ENCODE data around the gene CGNL1. TPM values are rescaled to one million over a fixed set of nuclear protein-coding genes. Genes with fewer than 3 reads are reported as not detected.

The CGNL1 gene
- total RNA-seq, 2 donors from 2014 or later: 82.6 to 98.0 TPM

DNA sequence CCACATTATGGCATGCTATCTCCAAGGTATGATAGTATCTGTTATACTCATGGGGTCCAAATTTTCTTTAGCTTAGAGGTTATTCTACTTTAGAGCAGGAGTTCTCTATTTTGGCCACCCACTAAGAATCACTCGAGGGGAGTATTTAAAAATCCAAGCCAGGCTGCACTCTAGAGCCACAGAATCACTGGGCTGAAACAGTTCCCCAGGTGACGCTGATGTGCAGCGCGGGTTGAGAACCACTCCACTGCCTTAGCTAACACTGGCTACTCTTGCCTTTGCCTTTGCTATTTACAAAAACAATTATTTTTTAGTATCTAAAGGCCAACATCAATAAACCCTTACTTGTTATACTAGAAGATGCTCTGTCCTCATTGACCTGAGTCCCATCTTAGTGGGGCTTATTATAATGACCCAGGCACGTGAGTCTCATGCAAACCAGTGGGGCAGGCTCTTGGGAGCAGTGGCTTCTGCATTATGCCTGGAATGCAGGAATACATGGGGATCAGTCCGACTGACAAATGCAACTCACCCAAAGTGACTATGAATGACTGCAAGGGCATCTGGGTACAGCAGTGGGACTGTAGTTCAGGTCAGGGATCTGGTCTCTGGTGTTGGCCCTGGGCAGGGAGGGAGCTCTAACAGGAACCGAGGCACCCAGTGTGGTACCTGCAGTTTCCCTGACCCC, 21.7 kb upstream of the CGNL1 start:
- no peaks in the 10 kb centered on the region for H3K36me3 Mint-ChIP-seq (ENCODE audit: low read depth)
- H3K4me3 ChIP-seq (ENCODE audit: low read length): no peak overlapping the region
- H3K9me3 ChIP-seq (ENCODE audit: control insufficient read depth, low read length): no peaks in the 10 kb centered on the region
- TF ChIP-seq, protein P1, sequence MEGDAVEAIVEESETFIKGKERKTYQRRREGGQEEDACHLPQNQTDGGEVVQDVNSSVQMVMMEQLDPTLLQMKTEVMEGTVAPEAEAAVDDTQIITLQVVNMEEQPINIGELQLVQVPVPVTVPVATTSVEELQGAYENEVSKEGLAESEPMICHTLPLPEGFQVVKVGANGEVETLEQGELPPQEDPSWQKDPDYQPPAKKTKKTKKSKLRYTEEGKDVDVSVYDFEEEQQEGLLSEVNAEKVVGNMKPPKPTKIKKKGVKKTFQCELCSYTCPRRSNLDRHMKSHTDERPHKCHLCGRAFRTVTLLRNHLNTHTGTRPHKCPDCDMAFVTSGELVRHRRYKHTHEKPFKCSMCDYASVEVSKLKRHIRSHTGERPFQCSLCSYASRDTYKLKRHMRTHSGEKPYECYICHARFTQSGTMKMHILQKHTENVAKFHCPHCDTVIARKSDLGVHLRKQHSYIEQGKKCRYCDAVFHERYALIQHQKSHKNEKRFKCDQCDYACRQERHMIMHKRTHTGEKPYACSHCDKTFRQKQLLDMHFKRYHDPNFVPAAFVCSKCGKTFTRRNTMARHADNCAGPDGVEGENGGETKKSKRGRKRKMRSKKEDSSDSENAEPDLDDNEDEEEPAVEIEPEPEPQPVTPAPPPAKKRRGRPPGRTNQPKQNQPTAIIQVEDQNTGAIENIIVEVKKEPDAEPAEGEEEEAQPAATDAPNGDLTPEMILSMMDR (conservative IDR thresholded peaks at IDR 0.05): no peak
- no peak overlapping the region for H3K27ac ChIP-seq (ENCODE audit: low read depth, low read length)
- no peaks in the 10 kb centered on the region for H3K9me3 Mint-ChIP-seq
- peak overlapping the region; percentile 69 for H3K27ac Mint-ChIP-seq
- H3K4me1 ChIP-seq (ENCODE audit: control insufficient read depth, insufficient read depth, low read length): peaks cover 4% of the 10 kb centered on the region
- H3K27me3 Mint-ChIP-seq (ENCODE audit: insufficient read depth): no peaks in the 10 kb centered on the region
- DNase-seq: no peak
- no peaks in the 10 kb centered on the region for H3K27me3 ChIP-seq (ENCODE audit: control insufficient read depth, insufficient read depth, low read length, poor library complexity, severe bottlenecking)
- H3K36me3 ChIP-seq (ENCODE audit: control insufficient read depth, insufficient read depth, low read length): no peaks in the 10 kb centered on the region
- H3K4me3 Mint-ChIP-seq: no peak overlapping the region
- peaks cover 21% of the 10 kb centered on the region for H3K4me1 Mint-ChIP-seq
- 79 to 90% methylated on average over 4 to 7 of the region's 7 CpGs for WGBS, 2 experiments (ENCODE audit: insufficient coverage in 1 of 2, insufficient read length in 1 of 2)
- no peak overlapping the region for H3K9ac ChIP-seq (ENCODE audit: extremely low read depth, low read length, poor library complexity, severe bottlenecking)

DNA sequence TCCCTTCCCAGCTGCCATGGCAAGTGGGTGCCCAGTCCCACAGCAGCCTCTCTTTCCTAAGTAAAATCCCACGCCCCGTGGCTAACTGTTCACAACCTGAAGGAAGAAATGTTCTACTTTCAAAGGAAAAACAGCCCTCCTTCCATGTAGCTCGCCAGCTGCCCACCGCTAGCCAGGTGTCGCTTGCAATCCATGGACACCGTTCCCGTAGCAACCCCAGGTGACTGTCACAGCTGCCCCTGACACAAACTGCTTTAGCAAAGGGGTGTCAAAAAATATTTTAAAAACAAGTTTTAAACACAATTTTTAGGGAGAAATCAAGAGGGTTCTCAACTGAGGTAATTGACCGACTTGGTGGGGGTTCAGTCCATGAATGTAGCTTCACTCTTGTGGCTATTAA, 21.0 kb upstream of the CGNL1 start:
- H3K9me3 Mint-ChIP-seq: no peaks in the 10 kb centered on the region
- Histone ChIP-seq H3K36me3 (ENCODE audit: control insufficient read depth, insufficient read depth, low read length) (no peaks in the 10 kb centered on the region), H3K27me3 (ENCODE audit: control insufficient read depth, insufficient read depth, low read length, poor library complexity, severe bottlenecking) (no peaks in the 10 kb centered on the region), H3K9me3 (ENCODE audit: control insufficient read depth, low read length) (no peaks in the 10 kb centered on the region), H3K4me3 (ENCODE audit: low read length) (no peak overlapping the region), H3K4me1 (ENCODE audit: control insufficient read depth, insufficient read depth, low read length) (peaks cover 4% of the 10 kb centered on the region), H3K9ac (ENCODE audit: extremely low read depth, low read length, poor library complexity, severe bottlenecking) (no peak overlapping the region), H3K27ac (ENCODE audit: low read depth, low read length) (no peak overlapping the region)
- 90 to 91% methylated on average over 3 to 8 of the region's 8 CpGs for WGBS, 2 experiments (ENCODE audit: insufficient coverage in 1 of 2, insufficient read length in 1 of 2)
- no peak overlapping the region for H3K4me3 Mint-ChIP-seq
- TF ChIP-seq, protein P1 (conservative IDR thresholded peaks at IDR 0.05): no peak
- no peaks in the 10 kb centered on the region for H3K36me3 Mint-ChIP-seq (ENCODE audit: low read depth)
- H3K4me1 Mint-ChIP-seq: peaks cover 21% of the 10 kb centered on the region
- H3K27me3 Mint-ChIP-seq (ENCODE audit: insufficient read depth): no peaks in the 10 kb centered on the region
- H3K27ac Mint-ChIP-seq: peak overlapping the region; percentile 69
- peak; percentile 79 for DNase-seq

DNA sequence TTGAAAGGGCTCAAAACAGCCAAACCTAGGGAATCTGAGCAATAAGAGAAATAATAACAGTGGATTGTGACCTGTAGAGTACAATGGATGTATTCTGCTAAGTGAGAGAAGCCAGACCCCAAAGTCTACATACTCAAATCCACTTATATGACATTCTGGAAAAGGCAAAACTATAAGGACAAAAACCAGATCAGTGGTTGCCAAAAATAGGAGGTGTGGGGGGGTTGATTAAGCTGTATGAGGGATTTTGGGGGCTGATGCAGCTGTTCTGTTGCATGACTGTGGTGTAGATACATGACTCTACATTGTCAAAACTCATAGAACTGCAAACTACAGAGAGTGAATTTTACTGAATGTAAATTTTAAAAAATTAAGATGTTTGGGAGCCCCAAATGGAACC, 20.1 kb upstream of the CGNL1 start:
- peak overlapping the region; percentile 27 for H3K9ac ChIP-seq (ENCODE audit: extremely low read depth, low read length, poor library complexity, severe bottlenecking)
- peaks cover 4% of the 10 kb centered on the region for H3K4me1 ChIP-seq (ENCODE audit: control insufficient read depth, insufficient read depth, low read length)
- Mint-ChIP-seq H3K27ac (peak overlapping the region; percentile 88), H3K4me1 (peaks cover 21% of the 10 kb centered on the region), H3K9me3 (peaks cover 5% of the 10 kb centered on the region), H3K27me3 (ENCODE audit: insufficient read depth) (no peaks in the 10 kb centered on the region), H3K4me3 (no peak overlapping the region), H3K36me3 (ENCODE audit: low read depth) (no peaks in the 10 kb centered on the region)
- H3K27ac ChIP-seq (ENCODE audit: low read depth, low read length): peak overlapping the region; percentile 1
- TF ChIP-seq, protein P1 (conservative IDR thresholded peaks at IDR 0.05): no peak
- peaks cover 4% of the 10 kb centered on the region for H3K9me3 ChIP-seq (ENCODE audit: control insufficient read depth, low read length)
- no peaks in the 10 kb centered on the region for H3K36me3 ChIP-seq (ENCODE audit: control insufficient read depth, insufficient read depth, low read length)
- DNase-seq: no peak
- no peaks in the 10 kb centered on the region for H3K27me3 ChIP-seq (ENCODE audit: control insufficient read depth, insufficient read depth, low read length, poor library complexity, severe bottlenecking)
- no peak overlapping the region for H3K4me3 ChIP-seq (ENCODE audit: low read length)

Data from endodermal cell (in vitro differentiated cells).